Measurements from ENCODE around the gene PTPRN2.

DNA sequence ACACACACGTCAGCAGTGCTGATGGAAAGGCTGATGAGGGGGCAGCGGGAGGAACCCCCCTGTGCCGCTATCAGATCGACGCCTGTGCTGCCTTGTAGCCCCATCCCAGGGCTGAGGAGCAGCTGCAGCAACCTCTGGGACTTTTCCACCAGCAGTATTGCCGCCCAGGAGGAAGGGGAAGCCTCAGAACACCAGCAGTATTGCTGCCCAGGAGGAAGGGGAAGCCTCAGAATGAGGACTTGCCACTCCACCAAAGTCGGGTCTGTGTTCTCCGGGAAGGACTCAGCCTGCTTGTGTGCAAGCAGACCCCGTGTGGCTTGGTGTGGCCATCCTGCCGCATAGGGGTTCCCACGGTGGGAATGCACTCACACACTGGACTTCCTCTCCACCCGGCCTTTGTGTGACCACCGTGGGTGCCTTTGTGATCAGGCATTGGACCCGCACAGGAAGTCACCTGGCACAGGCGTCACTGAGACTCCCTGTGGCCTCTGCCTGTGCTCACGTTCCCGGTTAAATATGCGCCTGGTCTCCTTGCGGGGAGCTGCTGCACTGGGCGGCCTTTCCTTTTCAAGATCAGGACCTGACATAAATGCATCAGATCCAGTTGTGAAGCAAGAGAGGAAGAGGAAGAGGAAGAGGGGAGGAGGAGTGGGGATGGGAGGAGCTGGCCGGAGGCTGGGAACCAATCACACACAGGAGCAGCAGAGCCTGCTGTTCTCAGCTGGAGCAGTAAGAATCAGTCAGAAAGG, 1002.3 kb downstream of the PTPRN2 start:
- no peak for TF ChIP-seq CTCF (IDR thresholded peaks at IDR 0.05)
- TF ChIP-seq POLR2A (IDR thresholded peaks at IDR 0.05) = no peak
